Loucy (cell line): ENCODE data around the gene LYPD3.

Experiments
- CTCF ChIP-seq: fragments of 200-600 bp; sonication (generic); conservative IDR thresholded peaks from 2 replicates; pipeline ENCODE4 v1.5.1; 2014; ENCODE audit warnings: mild to moderate bottlenecking, antibody characterized with exemption, low read length
- EZH2phosphoT487 ChIP-seq: fragments of 200-600 bp; IDR thresholded peaks from 2 replicates; pipeline ENCODE4 v1.6.1; 2018; ENCODE audit warnings: antibody characterized with exemption, mild to moderate bottlenecking, moderate library complexity, borderline replicate concordance

- TF ChIP-seq CTCF (no peak), EZH2phosphoT487 (no peak)
These were observed 43.3 kb downstream of the LYPD3 start for GRCh38 chr19:43422000-43422688.
